Liver (tissue), 9 donors: ENCODE measurements around the gene RCE1. TPM values are rescaled to one million over a fixed set of nuclear protein-coding genes. Genes with fewer than 3 reads are reported as not detected.

ENCODE experiments used
- DNase-seq: peaks from one replicate; pipeline ENCODE4 v3.0.0-alpha.2; 2017; ENCODE audit warnings: low spot score
- H3K27ac ChIP-seq, 2 donors: one replicate each; pipeline ENCODE4 v1.7.0; 2013; ENCODE audit warnings: inconsistent platforms in 2 of 2, low read length in 2 of 2, control low read depth in 1 of 2, low read depth in 1 of 2, mild to moderate bottlenecking in 1 of 2
- H3K27me3 ChIP-seq, 4 donors: one replicate each; pipeline versions ENCODE4 v1.6.1 to v1.7.0; 2013; ENCODE audit warnings: low read length in 3 of 4, inconsistent platforms in 1 of 4, mild to moderate bottlenecking in 1 of 4, moderate library complexity in 1 of 4; ENCODE audit not compliant: control insufficient read depth in 4 of 4, insufficient read depth in 4 of 4
- H3K36me3 ChIP-seq, 4 donors: one replicate each; pipeline versions ENCODE4 v1.6.1 to v1.7.0; 2013; ENCODE audit warnings: low read length in 3 of 4, mild to moderate bottlenecking in 3 of 4, low read depth in 1 of 4, moderate library complexity in 1 of 4; ENCODE audit not compliant: control insufficient read depth in 4 of 4, insufficient read depth in 3 of 4
- H3K4me1 ChIP-seq, 4 donors: one replicate each; pipeline versions ENCODE4 v1.6.1 to v1.7.0; 2013; ENCODE audit warnings: low read length in 3 of 4, mild to moderate bottlenecking in 3 of 4, moderate library complexity in 1 of 4; ENCODE audit not compliant: control insufficient read depth in 4 of 4, insufficient read depth in 4 of 4
- H3K4me3 ChIP-seq, 3 donors: one replicate each; pipeline versions ENCODE4 v1.6.1 to v1.7.0; 2013; ENCODE audit warnings: low read length in 3 of 3, control low read depth in 1 of 3, low read depth in 1 of 3, mild to moderate bottlenecking in 1 of 3
- H3K9ac ChIP-seq, 2 donors: one replicate each; pipeline ENCODE4 v1.7.0; 2013; ENCODE audit warnings: low read length in 2 of 2, mild to moderate bottlenecking in 2 of 2, moderate library complexity in 2 of 2, control low read depth in 1 of 2, low read depth in 1 of 2
- H3K9me3 ChIP-seq, 4 donors: one replicate each; pipeline versions ENCODE4 v1.6.1 to v1.7.0; 2013; ENCODE audit warnings: low read length in 3 of 4; ENCODE audit not compliant: control insufficient read depth in 4 of 4
- EGR1 ChIP-seq, 2 donors: IDR thresholded peaks; 2 replicates each; pipeline ENCODE4 v1.6.1; 2016 to 2018; ENCODE audit warnings: antibody characterized with exemption in 2 of 2, low read depth in 2 of 2
- FOXA1 ChIP-seq: IDR thresholded peaks from 2 replicates; pipeline ENCODE4 v1.6.1; 2016; ENCODE audit warnings: antibody characterized with exemption
- FOXA2 ChIP-seq: IDR thresholded peaks from 2 replicates; pipeline ENCODE4 v1.6.1; 2016; ENCODE audit warnings: antibody characterized with exemption
- GABPA ChIP-seq, 2 donors: IDR thresholded peaks in 1 of 2; conservative IDR thresholded peaks in 1 of 2; 2 replicates each; pipeline ENCODE4 v1.6.1; 2016; ENCODE audit warnings: antibody characterized with exemption in 2 of 2, mild to moderate bottlenecking in 1 of 2, moderate library complexity in 1 of 2
- HNF4A ChIP-seq, 2 donors: conservative IDR thresholded peaks; 2 replicates each; pipeline ENCODE4 v1.6.1; 2016; ENCODE audit warnings: antibody characterized with exemption in 2 of 2, mild to moderate bottlenecking in 2 of 2
- HNF4G ChIP-seq: IDR thresholded peaks from 2 replicates; pipeline ENCODE4 v1.6.1; 2016; ENCODE audit warnings: antibody characterized with exemption
- JUND ChIP-seq, 2 donors: IDR thresholded peaks; 2 replicates each; pipeline ENCODE4 v1.6.1; 2016; ENCODE audit warnings: antibody characterized with exemption in 2 of 2
- NR2F2 ChIP-seq: IDR thresholded peaks from 2 replicates; pipeline ENCODE4 v1.6.1; 2016; ENCODE audit warnings: antibody characterized with exemption
- RAD21 ChIP-seq, 2 donors: IDR thresholded peaks; 2 replicates each; pipeline ENCODE4 v1.6.1; 2016; ENCODE audit warnings: antibody characterized with exemption in 2 of 2, mild to moderate bottlenecking in 2 of 2
- RXRA ChIP-seq, 2 donors: IDR thresholded peaks; 2 replicates each; pipeline ENCODE4 v1.6.1; 2017 to 2018; ENCODE audit warnings: antibody characterized with exemption in 2 of 2, mild to moderate bottlenecking in 1 of 2
- SP1 ChIP-seq: IDR thresholded peaks from 2 replicates; pipeline ENCODE4 v1.6.1; 2018; ENCODE audit warnings: antibody characterized with exemption, mild to moderate bottlenecking
- TAF1 ChIP-seq: conservative IDR thresholded peaks from 2 replicates; pipeline ENCODE4 v1.6.1; 2016; ENCODE audit warnings: antibody characterized with exemption, mild to moderate bottlenecking
- YY1 ChIP-seq: IDR thresholded peaks from 2 replicates; pipeline ENCODE4 v1.6.1; 2016; ENCODE audit warnings: antibody characterized with exemption, mild to moderate bottlenecking
- WGBS: extraction: QIAGEN DNeasy Blood & Tissue Kit; methylation state at CpG from one replicate; pipeline ENCODE4 v1.1.7; 2013; 5-methylcytosine and 5-hydroxymethylcytosine counted together
- polyA plus RNA-seq, 2 donors: library from polyadenylated mRNA; stranded (reverse) in 1 of 2; unstranded in 1 of 2; fragments of 200-250 nt in 1 of 2; fragments of >200 nt in 1 of 2; fragmentation: Nextera tagmentation in 1 of 2; extraction: Ambion mirVana in 1 of 2; gene quantifications; one replicate each; pipeline versions ENCODE4 v1.2.1 to v1.2.3, GENCODE V29; 2013 to 2015
- total RNA-seq, 2 donors: library from RNA; depleted of rRNA; stranded (reverse); fragments of >200 nt; gene quantifications; one replicate each; pipeline ENCODE4 v1.2.3, GENCODE V29; 2014
- TF ChIP-seq, protein P1 (sequence below): IDR thresholded peaks from 2 replicates; pipeline ENCODE4 v1.6.1; 2016; ENCODE audit warnings: antibody characterized with exemption
- TF ChIP-seq, protein P2 (sequence below): fragments of 150-350 bp; IDR thresholded peaks from 2 replicates; pipeline ENCODE4 v1.5.1; 2017; ENCODE audit warnings: improper control_type of control experiment, low read depth, low read length; ENCODE audit not compliant: missing input control
- TF ChIP-seq, protein P3 (sequence below): IDR thresholded peaks from 2 replicates; pipeline ENCODE4 v1.6.1; 2016; ENCODE audit warnings: antibody characterized with exemption, mild to moderate bottlenecking
- TF ChIP-seq, protein P4 (sequence below): IDR thresholded peaks from 2 replicates; pipeline ENCODE4 v1.6.1; 2016; ENCODE audit warnings: antibody characterized with exemption
- TF ChIP-seq, protein P5 (sequence below): IDR thresholded peaks from 2 replicates; pipeline ENCODE4 v1.6.1; 2016; ENCODE audit warnings: antibody characterized with exemption
- donor health status: healthy.
- donor health status: healthy.
- donor health status: healthy.
- donor health status: healthy.
- donor health status: healthy.

The RCE1 gene
- total and polyA plus RNA-seq, 4 donors: 2.9 to 7.7 (median 3.2) TPM

DNA sequence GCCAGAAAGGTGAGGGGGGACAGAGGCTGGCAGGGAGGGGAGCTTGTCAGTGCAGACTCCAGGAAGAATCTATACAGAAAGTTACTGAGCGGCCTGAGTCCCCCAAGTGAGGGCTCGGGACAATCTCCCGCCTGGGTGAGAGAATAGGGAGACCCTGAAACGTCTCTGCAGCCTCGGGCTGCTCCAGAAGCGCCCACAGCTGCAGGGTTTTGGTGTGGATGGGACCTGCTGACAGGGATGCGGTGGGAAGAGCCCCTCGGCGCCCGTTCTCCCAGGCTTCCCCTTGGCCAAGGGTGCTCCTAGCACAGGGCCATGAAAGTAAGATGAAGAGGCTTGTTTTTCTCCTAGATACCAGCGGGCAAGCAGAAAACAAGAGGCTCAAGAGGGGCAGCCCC is 743 bp upstream of the RCE1 start:
- TF ChIP-seq YY1 (no peak), NR2F2 (no peak), RXRA (IDR thresholded peaks at IDR 0.05) (no peak), FOXA1 (no peak), SP1 (no peak), JUND (IDR thresholded peaks at IDR 0.05) (no peak), FOXA2 (no peak), TAF1 (no peak), RAD21 (IDR thresholded peaks at IDR 0.05) (no peak), GABPA (IDR thresholded peaks at IDR 0.05 in 1 of 2, conservative IDR thresholded peaks at IDR 0.05 in 1 of 2) (no peak), EGR1 (IDR thresholded peaks at IDR 0.05; ENCODE audit: low read depth in 2 of 2) (no peak), HNF4A (conservative IDR thresholded peaks at IDR 0.05) (no peak), HNF4G (no peak)
- TF ChIP-seq, protein P1, sequence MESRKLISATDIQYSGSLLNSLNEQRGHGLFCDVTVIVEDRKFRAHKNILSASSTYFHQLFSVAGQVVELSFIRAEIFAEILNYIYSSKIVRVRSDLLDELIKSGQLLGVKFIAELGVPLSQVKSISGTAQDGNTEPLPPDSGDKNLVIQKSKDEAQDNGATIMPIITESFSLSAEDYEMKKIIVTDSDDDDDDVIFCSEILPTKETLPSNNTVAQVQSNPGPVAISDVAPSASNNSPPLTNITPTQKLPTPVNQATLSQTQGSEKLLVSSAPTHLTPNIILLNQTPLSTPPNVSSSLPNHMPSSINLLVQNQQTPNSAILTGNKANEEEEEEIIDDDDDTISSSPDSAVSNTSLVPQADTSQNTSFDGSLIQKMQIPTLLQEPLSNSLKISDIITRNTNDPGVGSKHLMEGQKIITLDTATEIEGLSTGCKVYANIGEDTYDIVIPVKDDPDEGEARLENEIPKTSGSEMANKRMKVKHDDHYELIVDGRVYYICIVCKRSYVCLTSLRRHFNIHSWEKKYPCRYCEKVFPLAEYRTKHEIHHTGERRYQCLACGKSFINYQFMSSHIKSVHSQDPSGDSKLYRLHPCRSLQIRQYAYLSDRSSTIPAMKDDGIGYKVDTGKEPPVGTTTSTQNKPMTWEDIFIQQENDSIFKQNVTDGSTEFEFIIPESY: no peak
- TF ChIP-seq, protein P2, sequence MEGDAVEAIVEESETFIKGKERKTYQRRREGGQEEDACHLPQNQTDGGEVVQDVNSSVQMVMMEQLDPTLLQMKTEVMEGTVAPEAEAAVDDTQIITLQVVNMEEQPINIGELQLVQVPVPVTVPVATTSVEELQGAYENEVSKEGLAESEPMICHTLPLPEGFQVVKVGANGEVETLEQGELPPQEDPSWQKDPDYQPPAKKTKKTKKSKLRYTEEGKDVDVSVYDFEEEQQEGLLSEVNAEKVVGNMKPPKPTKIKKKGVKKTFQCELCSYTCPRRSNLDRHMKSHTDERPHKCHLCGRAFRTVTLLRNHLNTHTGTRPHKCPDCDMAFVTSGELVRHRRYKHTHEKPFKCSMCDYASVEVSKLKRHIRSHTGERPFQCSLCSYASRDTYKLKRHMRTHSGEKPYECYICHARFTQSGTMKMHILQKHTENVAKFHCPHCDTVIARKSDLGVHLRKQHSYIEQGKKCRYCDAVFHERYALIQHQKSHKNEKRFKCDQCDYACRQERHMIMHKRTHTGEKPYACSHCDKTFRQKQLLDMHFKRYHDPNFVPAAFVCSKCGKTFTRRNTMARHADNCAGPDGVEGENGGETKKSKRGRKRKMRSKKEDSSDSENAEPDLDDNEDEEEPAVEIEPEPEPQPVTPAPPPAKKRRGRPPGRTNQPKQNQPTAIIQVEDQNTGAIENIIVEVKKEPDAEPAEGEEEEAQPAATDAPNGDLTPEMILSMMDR: no peak
- TF ChIP-seq, protein P3, sequence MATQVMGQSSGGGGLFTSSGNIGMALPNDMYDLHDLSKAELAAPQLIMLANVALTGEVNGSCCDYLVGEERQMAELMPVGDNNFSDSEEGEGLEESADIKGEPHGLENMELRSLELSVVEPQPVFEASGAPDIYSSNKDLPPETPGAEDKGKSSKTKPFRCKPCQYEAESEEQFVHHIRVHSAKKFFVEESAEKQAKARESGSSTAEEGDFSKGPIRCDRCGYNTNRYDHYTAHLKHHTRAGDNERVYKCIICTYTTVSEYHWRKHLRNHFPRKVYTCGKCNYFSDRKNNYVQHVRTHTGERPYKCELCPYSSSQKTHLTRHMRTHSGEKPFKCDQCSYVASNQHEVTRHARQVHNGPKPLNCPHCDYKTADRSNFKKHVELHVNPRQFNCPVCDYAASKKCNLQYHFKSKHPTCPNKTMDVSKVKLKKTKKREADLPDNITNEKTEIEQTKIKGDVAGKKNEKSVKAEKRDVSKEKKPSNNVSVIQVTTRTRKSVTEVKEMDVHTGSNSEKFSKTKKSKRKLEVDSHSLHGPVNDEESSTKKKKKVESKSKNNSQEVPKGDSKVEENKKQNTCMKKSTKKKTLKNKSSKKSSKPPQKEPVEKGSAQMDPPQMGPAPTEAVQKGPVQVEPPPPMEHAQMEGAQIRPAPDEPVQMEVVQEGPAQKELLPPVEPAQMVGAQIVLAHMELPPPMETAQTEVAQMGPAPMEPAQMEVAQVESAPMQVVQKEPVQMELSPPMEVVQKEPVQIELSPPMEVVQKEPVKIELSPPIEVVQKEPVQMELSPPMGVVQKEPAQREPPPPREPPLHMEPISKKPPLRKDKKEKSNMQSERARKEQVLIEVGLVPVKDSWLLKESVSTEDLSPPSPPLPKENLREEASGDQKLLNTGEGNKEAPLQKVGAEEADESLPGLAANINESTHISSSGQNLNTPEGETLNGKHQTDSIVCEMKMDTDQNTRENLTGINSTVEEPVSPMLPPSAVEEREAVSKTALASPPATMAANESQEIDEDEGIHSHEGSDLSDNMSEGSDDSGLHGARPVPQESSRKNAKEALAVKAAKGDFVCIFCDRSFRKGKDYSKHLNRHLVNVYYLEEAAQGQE: no peak
- TF ChIP-seq, protein P4, sequence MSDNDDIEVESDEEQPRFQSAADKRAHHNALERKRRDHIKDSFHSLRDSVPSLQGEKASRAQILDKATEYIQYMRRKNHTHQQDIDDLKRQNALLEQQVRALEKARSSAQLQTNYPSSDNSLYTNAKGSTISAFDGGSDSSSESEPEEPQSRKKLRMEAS: no peak
- TF ChIP-seq, protein P5, sequence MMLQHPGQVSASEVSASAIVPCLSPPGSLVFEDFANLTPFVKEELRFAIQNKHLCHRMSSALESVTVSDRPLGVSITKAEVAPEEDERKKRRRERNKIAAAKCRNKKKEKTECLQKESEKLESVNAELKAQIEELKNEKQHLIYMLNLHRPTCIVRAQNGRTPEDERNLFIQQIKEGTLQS: no peak
- H3K9ac ChIP-seq: peak overlapping the region; percentile 83 to 86
- no peaks in the 10 kb centered on the region for H3K27me3 ChIP-seq
- H3K36me3 ChIP-seq: peaks cover 4 to 13% (median 7%) of the 10 kb centered on the region in 4 donors
- H3K9me3 ChIP-seq: no peaks in the 10 kb centered on the region
- WGBS: 4% methylated on average over 11 of the region's 11 CpGs
- peak overlapping the region; percentile 74 to 94 (median 75) for H3K4me3 ChIP-seq
- no peak for DNase-seq
- H3K27ac ChIP-seq: peak overlapping the region; percentile 63 to 92
- peaks cover 5 to 29% (median 23%) of the 10 kb centered on the region in 4 donors for H3K4me1 ChIP-seq
